Erythroblast (primary cell): ENCODE data around the gene JAM3.
A peak's percentile ranks its signal among the peaks of the same experiment; 100 is the strongest.

Experiments used
- DNase-seq, 2 experiments: peaks; one replicate each; lab custom pipeline; 2025; lab: John Stamatoyannopoulos, UW
- GATA1 ChIP-seq: IDR thresholded peaks from 2 replicates; pipeline ENCODE4 v1.6.1; 2011; ENCODE audit warnings: low read depth, mild to moderate bottlenecking, control low read depth, low read length, moderate library complexity
- POLR2A ChIP-seq: IDR thresholded peaks from 2 replicates; pipeline ENCODE4 v1.6.1; 2011; ENCODE audit warnings: mild to moderate bottlenecking, low read length

The JAM3 gene

DNA sequence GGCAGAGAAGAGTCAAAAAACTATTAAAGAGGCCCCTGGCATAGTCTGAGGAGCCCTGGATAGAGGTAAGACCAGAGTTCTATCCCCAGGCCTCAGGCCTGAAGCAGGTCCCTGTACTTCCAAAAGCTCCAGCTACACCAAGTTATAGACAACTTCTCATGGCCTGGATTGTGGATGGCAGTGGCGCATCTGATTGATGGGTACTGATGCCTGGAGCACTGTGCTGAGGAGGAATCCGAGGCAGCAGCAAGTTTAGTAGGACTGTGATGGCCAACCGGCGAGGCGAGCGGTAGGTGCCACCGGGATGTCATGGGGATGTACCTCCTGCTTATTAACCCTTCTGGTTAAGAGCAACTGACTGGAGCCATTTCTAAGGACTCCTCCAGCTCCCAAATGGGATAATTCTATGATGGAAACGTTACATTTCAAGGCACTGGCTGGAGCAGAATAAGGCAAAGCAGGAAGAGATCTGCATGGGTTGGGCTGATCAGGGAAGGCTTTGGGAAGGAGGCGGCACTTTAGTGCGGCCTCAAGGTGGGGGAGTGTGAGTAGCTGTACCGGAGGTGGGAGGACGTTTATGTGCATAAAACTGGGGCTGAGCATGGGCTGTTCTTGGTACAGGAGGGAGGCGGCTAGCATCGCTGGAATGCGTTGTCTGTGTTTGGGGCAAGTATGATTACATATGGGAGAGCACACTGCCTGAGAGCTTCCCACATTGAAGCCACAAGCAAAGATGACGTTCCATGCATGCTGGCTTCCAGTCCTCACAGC lies 24.2 kb upstream of the JAM3 start:
- DNase-seq: no peak
- TF ChIP-seq POLR2A (no peak), GATA1 (no peak)

DNA sequence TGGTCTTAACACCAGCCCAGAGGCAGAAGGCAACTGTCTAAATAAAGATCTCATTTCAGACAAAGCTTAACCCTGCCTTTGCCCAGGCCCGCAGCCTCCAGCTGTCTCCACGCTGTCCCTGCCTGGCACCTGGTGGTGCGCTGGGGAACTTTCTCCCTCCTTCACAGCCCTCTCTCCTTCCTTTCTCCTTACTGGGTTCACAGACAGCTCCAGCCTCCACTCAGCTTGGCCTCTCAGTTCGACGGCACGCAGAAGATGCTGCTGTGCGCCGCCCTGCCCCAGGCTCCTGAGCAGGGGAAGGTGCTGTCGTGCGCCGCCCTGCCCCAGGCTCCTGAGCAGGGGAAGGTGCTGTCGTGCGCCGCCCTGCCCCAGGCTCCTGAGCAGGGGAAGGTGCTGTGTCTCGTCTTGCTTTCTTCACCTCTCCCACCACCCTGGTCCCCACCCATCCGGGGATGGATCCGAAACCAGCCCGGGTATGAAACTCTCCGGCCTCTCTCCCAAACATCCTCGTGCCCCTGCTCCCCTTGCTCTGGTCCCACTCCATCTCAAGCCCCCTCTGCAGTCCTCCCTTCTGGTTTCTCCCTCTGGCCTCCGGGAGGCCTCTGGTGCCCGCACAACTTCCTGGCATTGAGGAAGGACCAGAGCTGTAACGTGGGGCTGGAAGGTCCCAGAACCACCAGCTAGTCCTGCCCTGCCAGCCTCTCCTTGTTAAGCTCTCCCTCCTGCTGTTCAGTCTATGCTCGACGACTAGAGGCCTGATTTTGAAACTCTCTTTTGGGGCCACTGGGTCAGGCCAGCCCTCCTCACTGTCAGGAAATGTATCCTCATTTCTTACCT lies 22.9 kb upstream of the JAM3 start:
- no peak for DNase-seq

DNA sequence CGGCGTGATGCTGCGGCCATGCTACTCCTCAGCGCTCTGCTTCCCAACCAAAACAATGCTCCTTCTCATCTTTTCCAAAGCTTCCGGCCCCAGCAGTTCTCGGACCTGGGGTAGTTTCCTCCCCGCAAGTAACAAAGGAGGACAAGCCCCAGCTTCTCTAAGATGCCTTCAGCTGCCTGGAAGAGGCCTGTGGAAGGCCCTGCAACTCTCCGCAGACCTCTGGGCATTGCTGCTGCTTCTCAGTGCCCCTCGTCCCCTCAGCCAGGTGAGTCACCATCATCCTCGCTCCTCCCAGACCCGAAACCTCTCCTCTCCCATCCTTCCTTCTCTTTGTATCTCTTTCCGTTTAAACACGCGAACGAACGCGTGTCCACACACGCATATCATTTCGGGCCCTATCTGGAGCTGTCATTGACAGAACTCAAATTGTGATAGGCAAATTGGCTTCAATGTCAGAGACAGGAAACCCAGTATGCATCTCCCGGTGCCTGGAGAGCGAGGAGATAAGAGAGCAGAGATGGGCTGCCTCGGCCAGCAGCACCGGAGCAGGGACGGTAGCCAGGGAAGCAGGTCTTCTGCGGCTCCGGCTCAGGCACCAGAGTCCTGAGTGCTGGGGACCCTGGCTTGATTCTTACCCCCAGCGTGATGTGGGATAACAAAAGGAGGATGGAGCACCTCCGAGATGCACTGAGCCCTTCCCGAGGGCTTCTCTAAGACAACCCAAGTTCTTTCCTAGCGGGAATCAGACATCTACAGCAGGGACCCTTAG lies 22.0 kb upstream of the JAM3 start:
- no peak for TF ChIP-seq POLR2A
- no peak for TF ChIP-seq GATA1
- no peak for DNase-seq

More for the DNA sequence above, 22.9 kb upstream of the JAM3 start:
- TF ChIP-seq GATA1: no peak
- TF ChIP-seq POLR2A: no peak

DNA sequence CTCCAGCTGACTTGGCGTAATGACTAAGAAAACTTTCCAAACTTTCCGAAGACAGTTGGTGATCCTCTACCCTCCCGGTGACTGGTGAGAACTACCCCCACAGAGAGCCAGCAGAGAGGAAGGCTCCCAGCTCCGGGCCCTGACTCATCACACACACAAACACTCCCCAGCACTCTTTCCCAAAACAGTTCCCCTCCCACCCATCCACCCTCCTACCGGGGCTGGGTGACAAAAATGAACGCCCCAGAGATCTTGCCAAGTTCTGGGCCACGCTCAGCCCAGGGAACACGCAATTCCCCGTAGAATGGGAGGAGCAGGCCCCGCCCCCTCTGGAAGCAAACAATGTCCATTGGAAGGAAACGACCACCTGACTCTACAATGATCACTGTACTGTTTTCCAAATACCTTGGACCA lies 21.3 kb upstream of the JAM3 start:
- TF ChIP-seq GATA1: no peak
- no peak for TF ChIP-seq POLR2A
- DNase-seq: no peak

DNA sequence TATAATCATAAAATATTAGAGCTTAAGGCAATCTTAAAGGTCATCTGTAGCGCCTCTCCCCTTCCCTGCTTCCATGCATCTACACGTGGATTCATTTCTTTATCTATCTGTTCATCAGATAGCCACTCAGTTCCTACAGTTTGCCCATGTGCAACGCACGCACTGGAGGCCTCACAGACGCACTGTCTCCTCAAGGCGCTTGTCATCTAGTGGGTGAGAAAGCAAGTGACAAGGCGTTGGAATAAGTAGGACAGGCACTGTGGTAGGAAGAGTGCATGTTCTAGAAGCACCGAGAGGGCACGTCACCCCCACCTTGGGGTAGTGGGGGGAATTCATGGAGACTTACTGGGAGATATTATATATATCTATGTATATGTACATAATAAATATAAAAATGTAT lies 20.8 kb upstream of the JAM3 start:
- no peak for TF ChIP-seq POLR2A
- TF ChIP-seq GATA1: no peak
- no peak for DNase-seq

DNA sequence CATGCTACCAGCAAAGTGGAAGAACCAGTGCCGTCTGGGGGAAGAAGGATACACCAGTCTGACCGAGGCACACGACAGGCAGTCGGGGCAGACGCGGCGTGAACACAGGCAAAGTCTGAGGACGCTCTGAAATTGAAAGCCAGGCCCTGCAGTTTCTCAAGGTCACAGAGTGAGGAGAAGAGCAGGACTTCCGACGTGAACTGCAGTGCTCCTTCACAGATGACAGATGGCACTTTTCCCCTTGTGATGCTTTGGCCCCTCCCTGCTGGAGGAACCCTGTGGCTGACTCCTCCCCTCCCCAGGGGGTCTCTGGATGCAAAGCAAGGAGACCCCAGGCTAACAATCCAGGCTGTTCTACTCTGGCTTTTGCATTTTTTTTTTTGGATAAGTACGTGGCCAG lies 19.6 kb upstream of the JAM3 start:
- DNase-seq: no peak
- no peak for TF ChIP-seq GATA1
- TF ChIP-seq POLR2A: no peak

DNA sequence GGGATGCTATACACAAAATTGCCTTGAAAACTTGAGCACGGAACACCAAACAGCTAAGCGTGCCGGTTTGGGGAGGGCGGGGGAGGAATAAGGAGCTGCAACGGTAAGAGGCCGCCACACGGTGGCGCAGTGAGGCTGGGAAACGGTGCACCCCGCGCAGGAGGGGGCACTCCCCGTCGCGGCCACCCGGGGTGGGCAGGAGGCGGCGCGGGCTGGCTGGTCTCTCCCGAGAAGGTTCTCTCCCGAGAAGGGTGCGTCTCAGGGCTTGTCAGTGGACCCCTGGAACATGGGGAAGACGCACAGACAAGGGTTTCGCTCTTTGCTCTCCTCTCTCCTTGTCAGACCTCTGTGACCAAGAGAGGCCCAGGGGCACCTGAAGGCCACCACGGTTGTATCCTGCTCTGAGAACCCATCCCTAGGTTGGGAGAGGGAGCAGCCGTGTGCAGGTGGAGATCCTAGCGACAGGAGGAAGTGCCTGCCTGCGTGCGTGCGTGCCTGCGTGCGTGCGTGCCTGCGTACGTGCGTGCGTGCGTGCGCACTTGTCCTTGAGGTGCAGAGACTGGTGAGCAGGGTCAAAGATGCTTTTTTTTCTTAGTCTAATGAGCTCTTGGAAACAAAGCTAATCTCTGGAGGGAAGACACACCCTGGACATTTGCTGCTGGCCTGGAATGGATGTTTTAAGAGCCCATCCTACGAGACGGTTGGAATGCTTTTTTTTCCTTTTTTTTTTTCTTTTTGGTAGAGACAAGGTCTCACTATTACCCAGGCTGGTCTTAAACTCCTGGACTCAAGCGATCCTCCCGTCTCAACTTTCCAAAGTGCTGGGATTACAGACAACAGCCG lies 18.1 kb upstream of the JAM3 start:
- TF ChIP-seq GATA1 (no peak), POLR2A (no peak)
- peak; percentile 57 to 73 for DNase-seq

DNA sequence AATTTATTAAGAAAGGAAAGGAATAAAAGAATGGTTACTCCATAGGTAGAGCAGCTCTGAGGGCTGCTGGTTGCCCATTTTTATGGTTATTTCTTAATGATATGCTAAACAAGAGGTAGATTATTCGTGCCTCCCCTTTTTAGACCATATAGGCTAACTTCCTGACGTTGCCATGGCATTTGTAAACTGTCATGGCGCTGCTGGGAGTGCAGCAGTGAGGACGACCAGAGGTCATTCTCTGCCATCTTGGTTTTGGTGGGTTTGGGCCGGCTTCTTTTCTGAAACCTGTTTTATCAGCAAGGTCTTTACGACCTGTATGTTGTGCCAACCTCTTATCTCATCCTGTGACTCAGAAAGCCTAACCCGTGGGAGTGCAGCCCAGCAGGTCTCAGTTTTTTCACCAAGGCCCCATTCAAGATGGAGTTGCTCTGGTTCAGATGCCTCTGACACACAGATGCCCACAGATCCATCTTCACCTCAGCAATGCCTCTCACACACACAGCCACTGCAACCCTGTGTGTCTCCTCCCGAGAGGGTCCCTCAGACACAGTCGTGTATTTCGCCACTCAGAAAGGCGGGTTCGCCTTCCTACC lies 16.4 kb upstream of the JAM3 start:
- no peak for DNase-seq

DNA sequence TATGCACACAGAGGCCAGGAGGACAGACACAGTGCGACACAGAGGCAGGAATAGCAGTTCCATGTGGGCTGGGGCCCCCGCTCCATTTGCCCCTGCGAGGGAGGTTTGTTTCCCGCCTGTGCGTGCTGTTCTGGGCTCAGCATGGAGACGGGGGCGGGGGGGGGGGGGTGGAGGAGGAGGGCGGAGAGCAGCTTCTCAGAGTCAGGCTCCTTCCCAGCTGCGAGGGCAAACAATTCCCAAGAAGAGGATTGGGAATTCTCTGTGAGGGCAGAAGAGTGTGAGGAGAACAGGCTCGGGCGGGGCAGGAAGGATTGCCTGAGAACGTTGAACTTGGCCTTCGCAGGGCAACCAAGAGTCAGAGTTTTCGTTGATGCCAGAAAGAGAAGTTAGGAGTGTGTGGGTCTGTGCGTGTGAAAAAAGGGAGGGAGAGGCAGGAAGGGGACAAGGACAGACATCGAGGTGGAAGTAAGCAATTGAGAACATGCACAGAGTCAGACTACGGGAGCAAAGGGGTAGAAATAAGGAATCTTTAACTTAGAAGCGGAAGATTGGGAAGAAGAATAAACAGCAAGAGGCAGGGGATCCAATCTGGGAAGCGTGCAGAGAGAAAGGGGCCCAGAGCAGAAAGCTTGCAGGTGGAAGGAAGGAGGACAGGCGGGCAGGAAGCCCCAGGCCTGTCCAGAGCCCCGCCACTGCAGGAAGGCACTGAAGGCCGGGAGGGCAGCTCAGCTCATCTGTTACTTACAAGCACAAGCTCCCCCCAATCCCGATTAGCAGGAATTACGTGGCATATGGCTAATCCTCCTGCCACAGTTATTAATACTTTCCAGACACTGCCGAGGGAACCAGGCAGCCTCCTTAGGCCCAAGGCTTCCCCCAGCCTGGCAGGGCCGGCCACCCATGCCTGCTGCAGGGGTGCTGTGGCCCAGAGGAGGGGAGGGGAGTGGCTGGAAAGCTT lies 15.6 kb upstream of the JAM3 start:
- TF ChIP-seq GATA1 (no peak), POLR2A (no peak)
- no peak for DNase-seq

More for the DNA sequence above, 16.4 kb upstream of the JAM3 start:
- TF ChIP-seq POLR2A (no peak), GATA1 (no peak)

DNA sequence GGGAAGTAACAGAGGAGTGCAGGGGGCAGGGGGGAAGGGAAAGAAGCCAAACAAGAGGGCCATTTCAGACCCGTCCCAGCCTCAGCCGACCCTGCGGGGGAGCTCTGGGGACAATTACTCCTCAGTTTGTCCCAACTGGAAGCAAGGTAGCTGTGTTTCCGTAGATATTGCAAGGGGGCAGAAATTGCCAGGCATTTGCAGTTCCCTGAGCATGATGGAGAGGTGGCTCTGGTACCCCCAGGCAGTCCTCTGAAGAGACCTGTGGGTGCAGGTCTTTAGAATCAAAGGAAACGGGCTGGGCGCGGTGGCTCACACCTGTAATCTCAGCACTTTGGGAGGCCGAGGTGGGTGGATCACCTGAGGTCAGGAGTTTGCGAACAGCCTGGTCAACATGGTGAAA lies 13.8 kb upstream of the JAM3 start:
- TF ChIP-seq POLR2A (no peak), GATA1 (no peak)
- no peak for DNase-seq

DNA sequence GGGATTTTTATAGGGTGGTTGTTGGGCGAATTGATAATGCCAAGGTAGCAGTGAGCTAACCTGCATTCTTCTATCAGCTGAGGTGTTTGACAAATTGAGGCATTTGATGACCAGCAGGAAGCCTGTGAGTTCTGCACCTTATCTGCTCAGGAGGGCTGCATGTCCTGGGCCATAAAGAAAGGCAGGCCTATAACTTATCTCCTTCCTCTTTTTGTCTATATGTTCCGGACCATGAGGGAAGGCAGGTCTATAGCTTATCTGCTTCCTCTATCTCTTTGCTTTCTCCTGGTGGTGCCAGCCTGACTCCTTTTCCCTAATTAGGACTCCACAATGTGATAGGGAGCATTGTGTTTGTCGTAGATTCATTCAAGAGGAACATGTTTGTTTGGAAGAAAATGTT lies 8.6 kb upstream of the JAM3 start:
- TF ChIP-seq POLR2A: no peak
- TF ChIP-seq GATA1: no peak
- DNase-seq: no peak
